Erythroblast (primary cell): ENCODE results near the gene NCKAP5.

ENCODE experiments used
- GATA1 ChIP-seq: IDR thresholded peaks from 2 replicates; pipeline ENCODE4 v1.6.1; 2011; ENCODE audit warnings: low read depth, mild to moderate bottlenecking, control low read depth, low read length, moderate library complexity
- POLR2A ChIP-seq: IDR thresholded peaks from 2 replicates; pipeline ENCODE4 v1.6.1; 2011; ENCODE audit warnings: mild to moderate bottlenecking, low read length

DNA sequence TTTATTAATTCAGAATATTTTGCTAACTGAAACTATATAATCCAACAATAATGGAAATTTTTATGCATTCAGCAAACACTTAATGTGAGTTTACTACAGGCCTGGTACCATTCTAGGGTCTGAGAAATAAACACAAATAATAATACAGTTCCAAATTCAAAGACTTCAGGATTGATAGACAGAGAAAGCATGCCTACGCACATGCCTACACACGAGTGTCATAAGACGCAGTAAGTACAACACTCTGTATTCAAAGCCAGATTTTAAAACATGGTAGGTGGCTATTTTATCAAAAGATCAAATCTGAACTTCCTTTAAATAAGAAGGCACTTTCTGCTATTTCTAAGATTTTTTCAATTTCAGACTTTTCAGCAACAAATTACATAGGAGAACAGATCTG lies 346.9 kb downstream of the NCKAP5 start:
- no peak for TF ChIP-seq POLR2A
- no peak for TF ChIP-seq GATA1
